ENCODE measurements around the gene ZNF732. TPM values are rescaled to one million over a fixed set of nuclear protein-coding genes. Genes with fewer than 3 reads are reported as not detected.
A peak's percentile ranks its signal among the peaks of the same experiment; 100 is the strongest.
"Not testable (repeated sequence)": the region's sequence is repeated elsewhere in the genome, so short reads cannot be mapped to it uniquely, and the experiment has no call there.

ZNF732 gene
- polyA plus RNA-seq, 1 experiment = not detected

DNA sequence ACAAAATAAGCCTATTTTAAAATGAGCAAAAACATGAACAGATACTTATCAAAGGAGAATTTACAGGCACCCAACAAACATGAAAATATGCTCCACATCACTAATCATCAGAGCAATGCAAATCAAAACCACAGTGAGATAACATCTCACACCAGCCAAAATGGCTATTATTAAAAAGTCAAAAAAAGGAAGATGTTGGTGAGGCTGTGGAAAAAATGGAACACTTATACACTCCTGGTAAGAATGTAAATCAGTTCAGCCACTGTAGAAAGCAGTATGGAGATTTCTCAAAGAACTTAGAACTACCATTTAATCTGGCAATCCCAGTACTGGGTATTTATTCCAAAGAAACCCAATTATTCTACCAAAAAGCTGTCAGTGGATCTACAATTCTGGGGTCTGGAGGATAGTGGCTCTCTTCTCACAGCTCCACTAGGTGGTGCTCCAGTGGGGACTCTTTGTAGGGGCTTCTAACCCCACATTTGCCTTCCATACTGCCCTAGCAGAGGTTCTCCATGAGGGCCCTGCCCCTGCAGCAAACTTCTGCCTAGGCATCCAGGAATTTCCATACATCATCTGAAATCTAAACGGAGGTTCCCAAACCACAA is 9.1 kb upstream of the ZNF732 start:
- ChIA-PET POLR2A (no interaction called here), CTCF (no interaction called here)
- Histone ChIP-seq H3K27me3 (ENCODE audit: control insufficient read depth, insufficient read depth, low read length) (no peaks in the 10 kb centered on the region), H3K4me3 (ENCODE audit: low read depth, low read length) (no peak overlapping the region), H3K36me3 (ENCODE audit: control insufficient read depth, insufficient read depth, low read length) (no peaks in the 10 kb centered on the region)
- TF ChIP-seq, protein P1, sequence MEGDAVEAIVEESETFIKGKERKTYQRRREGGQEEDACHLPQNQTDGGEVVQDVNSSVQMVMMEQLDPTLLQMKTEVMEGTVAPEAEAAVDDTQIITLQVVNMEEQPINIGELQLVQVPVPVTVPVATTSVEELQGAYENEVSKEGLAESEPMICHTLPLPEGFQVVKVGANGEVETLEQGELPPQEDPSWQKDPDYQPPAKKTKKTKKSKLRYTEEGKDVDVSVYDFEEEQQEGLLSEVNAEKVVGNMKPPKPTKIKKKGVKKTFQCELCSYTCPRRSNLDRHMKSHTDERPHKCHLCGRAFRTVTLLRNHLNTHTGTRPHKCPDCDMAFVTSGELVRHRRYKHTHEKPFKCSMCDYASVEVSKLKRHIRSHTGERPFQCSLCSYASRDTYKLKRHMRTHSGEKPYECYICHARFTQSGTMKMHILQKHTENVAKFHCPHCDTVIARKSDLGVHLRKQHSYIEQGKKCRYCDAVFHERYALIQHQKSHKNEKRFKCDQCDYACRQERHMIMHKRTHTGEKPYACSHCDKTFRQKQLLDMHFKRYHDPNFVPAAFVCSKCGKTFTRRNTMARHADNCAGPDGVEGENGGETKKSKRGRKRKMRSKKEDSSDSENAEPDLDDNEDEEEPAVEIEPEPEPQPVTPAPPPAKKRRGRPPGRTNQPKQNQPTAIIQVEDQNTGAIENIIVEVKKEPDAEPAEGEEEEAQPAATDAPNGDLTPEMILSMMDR (IDR thresholded peaks at IDR 0.05; ENCODE audit: insufficient read depth, low read depth, low read length) = no peak
- no peak for DNase-seq (ENCODE audit: low read depth)

- TF ChIP-seq, protein P1 (IDR thresholded peaks at IDR 0.05; ENCODE audit: insufficient read depth, low read depth, low read length) = no peak
- H3K27me3 ChIP-seq (ENCODE audit: control insufficient read depth, insufficient read depth, low read length) = no peaks in the 10 kb centered on the region
- ChIA-PET CTCF (no interaction called here), POLR2A (no interaction called here)
- H3K4me3 ChIP-seq (ENCODE audit: low read depth, low read length) = no peak overlapping the region
- no peaks in the 10 kb centered on the region for H3K36me3 ChIP-seq (ENCODE audit: control insufficient read depth, insufficient read depth, low read length)
- DNase-seq (ENCODE audit: low read depth) = no peak
These were observed 4.5 kb upstream of the ZNF732 start for GRCh38 chr4:309807-310206.

GRCh38 chr4:306551-306961 is 1.3 kb upstream of the ZNF732 start:
- CTCF ChIA-PET = interaction anchor here (0.5 kb wide), 1 partner anchor 167 kb away, joined by 5 read pairs; no protein-coding TSS in a partner anchor
- DNase-seq (ENCODE audit: low read depth) = no peak
- no peaks in the 10 kb centered on the region for H3K27me3 ChIP-seq (ENCODE audit: control insufficient read depth, insufficient read depth, low read length)
- POLR2A ChIA-PET = no interaction called here
- H3K4me3 ChIP-seq (ENCODE audit: low read depth, low read length) = no peak overlapping the region
- no peaks in the 10 kb centered on the region for H3K36me3 ChIP-seq (ENCODE audit: control insufficient read depth, insufficient read depth, low read length)
- TF ChIP-seq, protein P1 (IDR thresholded peaks at IDR 0.05; ENCODE audit: insufficient read depth, low read depth, low read length) = no peak

- POLR2A ChIA-PET; H3K27me3 ChIP-seq (ENCODE audit: control insufficient read depth, insufficient read depth, low read length); CTCF ChIA-PET; H3K36me3 ChIP-seq (ENCODE audit: control insufficient read depth, insufficient read depth, low read length); DNase-seq (ENCODE audit: low read depth): not testable (repeated sequence)
- peak overlapping the region; percentile 53 for H3K4me3 ChIP-seq (ENCODE audit: low read depth, low read length)
These were observed 758 bp downstream of the ZNF732 start for GRCh38 chr4:304516-304915.

GRCh38 chr4:302381-302780 is 2.9 kb downstream of the ZNF732 start:
- Histone ChIP-seq H3K4me3 (ENCODE audit: low read depth, low read length) (no peak overlapping the region), H3K27me3 (ENCODE audit: control insufficient read depth, insufficient read depth, low read length) (no peaks in the 10 kb centered on the region), H3K36me3 (ENCODE audit: control insufficient read depth, insufficient read depth, low read length) (no peaks in the 10 kb centered on the region)
- TF ChIP-seq, protein P1 (IDR thresholded peaks at IDR 0.05; ENCODE audit: insufficient read depth, low read depth, low read length) = no peak
- DNase-seq (ENCODE audit: low read depth) = no peak
- ChIA-PET CTCF (no interaction called here), POLR2A (no interaction called here)

DNA sequence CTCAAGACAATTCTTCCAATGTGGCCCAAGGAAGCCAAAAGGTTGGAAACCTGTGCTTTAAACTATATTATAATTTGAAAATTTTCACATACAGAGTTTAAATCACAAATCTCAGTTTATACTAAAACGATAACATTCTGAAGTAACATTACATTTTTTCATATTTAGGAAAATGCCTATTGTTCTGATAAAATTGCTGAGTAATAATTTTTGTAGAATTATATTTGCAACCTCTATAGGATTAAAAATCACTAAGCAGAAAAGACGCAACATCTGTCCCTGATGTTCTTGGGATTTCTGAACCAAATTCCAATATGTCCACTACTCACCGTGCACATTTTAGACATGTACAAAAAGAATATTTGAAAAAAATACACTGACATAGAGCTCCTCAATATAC is 10.5 kb downstream of the ZNF732 start:
- DNase-seq (ENCODE audit: low read depth) = no peak
- Histone ChIP-seq H3K27me3 (ENCODE audit: control insufficient read depth, insufficient read depth, low read length) (no peaks in the 10 kb centered on the region), H3K36me3 (ENCODE audit: control insufficient read depth, insufficient read depth, low read length) (no peaks in the 10 kb centered on the region), H3K4me3 (ENCODE audit: low read depth, low read length) (no peak overlapping the region)
- ChIA-PET POLR2A (no interaction called here), CTCF (no interaction called here)
- TF ChIP-seq, protein P1 (IDR thresholded peaks at IDR 0.05; ENCODE audit: insufficient read depth, low read depth, low read length) = no peak
